KOPT-K1 (cell line): ENCODE results near the gene PPP1R15B.

ENCODE experiments used
- H3K27ac ChIP-seq: fragments of 200-600 bp; sonication (generic); 2 replicates; pipeline ENCODE4 v1.5.1; 2016; ENCODE audit warnings: antibody characterized with exemption, mild to moderate bottlenecking, low read depth, low read length; ENCODE audit not compliant: poor library complexity, severe bottlenecking
- H3K36me3 ChIP-seq: fragments of 200-600 bp; sonication (generic); 2 replicates; pipeline ENCODE4 v1.5.1; 2017; ENCODE audit warnings: antibody characterized with exemption, mild to moderate bottlenecking, low read length, moderate library complexity; ENCODE audit not compliant: insufficient read depth
- H3K9me3 ChIP-seq: fragments of 200-600 bp; sonication (generic); 2 replicates; pipeline ENCODE4 v1.5.1; 2017; ENCODE audit warnings: antibody characterized with exemption, low read length, mild to moderate bottlenecking; ENCODE audit not compliant: insufficient read depth, poor library complexity, severe bottlenecking

Gene PPP1R15B

GRCh38 chr1:204418174-204419063 is 6.8 kb upstream of the PPP1R15B start:
- Histone ChIP-seq H3K36me3 (peaks cover 13% of the 10 kb centered on the region), H3K9me3 (no peaks in the 10 kb centered on the region), H3K27ac (no peak overlapping the region)

GRCh38 chr1:204417074-204417997 is 5.7 kb upstream of the PPP1R15B start:
- Histone ChIP-seq H3K36me3 (peaks cover 4% of the 10 kb centered on the region; the same call in 1 of the 2 replicates), H3K27ac (no peak overlapping the region), H3K9me3 (no peaks in the 10 kb centered on the region)

DNA sequence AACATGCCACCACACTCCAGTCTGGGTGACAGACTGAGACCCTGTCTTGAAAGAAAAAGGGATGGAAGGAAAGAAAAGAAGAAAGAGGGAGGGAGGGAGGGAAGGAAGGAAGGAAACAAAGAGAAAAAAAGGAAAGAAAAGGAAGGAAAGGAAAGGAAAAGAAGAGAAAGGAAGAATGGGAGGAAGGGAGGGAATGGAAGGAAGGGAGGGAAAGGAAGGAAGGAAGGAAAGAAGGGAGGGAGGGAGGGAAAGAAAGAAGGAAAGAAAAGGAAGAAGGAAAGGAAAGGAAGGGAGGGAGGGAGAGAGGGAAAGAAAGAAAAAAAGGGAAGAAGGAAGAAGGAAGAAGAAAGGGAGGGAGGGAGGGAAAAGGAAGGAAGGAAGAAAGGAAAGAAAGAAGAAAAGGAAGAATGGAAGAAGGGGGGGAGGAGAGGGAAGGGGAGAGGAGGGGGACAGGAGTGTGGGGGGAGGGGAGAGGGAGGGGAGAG is 5.0 kb upstream of the PPP1R15B start:
- Histone ChIP-seq H3K9me3 (no peaks in the 10 kb centered on the region), H3K27ac (no peak overlapping the region), H3K36me3 (peaks cover 4% of the 10 kb centered on the region; the same call in 1 of the 2 replicates)

DNA sequence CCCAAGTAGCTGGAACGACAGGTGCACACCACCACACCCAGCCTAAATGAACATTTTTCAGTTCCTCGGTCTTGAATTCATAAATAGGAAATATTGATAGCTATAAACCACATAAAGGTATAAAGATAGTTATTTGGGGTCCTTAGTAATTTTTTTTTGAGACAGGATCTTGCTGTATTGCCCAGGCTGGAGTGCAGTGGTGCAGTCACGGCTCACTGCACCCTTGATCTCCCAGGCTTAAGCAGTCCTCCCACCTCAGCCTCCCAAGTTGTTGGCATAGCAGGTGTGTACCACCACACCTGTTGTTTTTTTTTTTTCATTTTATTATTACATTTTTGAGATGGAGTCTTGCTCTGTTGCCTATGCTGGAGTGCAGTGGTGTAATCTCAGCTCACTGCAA is 3.7 kb upstream of the PPP1R15B start:
- H3K27ac ChIP-seq, result no peak overlapping the region
- peaks cover 2% of the 10 kb centered on the region; the same call in 1 of the 2 replicates for H3K36me3 ChIP-seq
- H3K9me3 ChIP-seq, result no peaks in the 10 kb centered on the region

GRCh38 chr1:204414016-204414415 is 2.4 kb upstream of the PPP1R15B start:
- H3K9me3 ChIP-seq, result no peaks in the 10 kb centered on the region
- H3K27ac ChIP-seq, result no peak overlapping the region
- H3K36me3 ChIP-seq, result peaks cover 15% of the 10 kb centered on the region

- Histone ChIP-seq H3K27ac (no peak overlapping the region), H3K9me3 (no peaks in the 10 kb centered on the region)
Observed at GRCh38 chr1:204413170-204413535, 1.5 kb upstream of the PPP1R15B start.

DNA sequence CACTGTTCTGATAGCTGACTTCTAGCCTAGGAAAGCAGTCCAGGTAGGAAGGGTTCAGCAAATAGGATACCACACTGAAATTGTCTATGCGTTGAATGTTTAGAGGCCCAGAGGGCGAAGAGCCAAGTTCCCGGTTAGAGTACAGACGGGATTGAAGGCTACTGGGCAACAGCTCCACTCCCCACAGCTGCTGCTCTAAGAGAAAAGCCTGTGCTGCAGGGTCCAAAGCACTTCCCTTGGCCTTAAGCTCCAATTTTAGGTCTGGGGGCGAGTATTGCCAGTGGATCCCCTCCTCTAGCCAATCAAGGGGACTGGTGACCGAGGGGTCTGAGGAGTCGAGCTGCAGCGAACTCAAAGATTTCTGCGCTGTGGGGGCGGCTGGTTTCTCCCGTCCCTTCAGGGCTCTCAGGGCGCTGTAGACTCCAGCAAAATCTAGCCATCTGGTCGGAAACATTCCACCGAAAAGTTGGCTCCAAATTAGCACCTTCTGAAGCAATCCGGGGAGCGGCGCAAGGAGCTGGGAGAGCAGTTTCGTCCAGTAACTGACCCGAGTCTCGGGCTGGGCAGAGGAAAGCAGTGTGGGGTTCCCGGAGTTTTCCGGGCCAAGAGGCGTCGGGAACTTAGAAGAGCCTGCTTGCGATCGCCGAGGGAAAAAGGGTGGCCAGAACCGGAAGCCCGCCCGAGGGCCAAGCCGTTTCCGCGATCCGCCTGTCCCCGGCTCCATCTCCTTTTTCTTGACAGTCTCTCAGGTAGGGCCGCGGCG is 748 bp downstream of the PPP1R15B start:
- peak overlapping the region; percentile 92 for H3K27ac ChIP-seq
- H3K9me3 ChIP-seq, result no peaks in the 10 kb centered on the region

More at GRCh38 chr1:204413170-204413535, 1.5 kb upstream of the PPP1R15B start:
- peaks cover 24% of the 10 kb centered on the region for H3K36me3 ChIP-seq

GRCh38 chr1:204409836-204410687 is 1.6 kb downstream of the PPP1R15B start:
- peak overlapping the region; percentile 92 for H3K27ac ChIP-seq
- H3K9me3 ChIP-seq, result no peaks in the 10 kb centered on the region
- peaks cover 55% of the 10 kb centered on the region for H3K36me3 ChIP-seq

More for the DNA sequence above, 748 bp downstream of the PPP1R15B start:
- peaks cover 47% of the 10 kb centered on the region for H3K36me3 ChIP-seq

GRCh38 chr1:204409123-204409522 is 2.5 kb downstream of the PPP1R15B start:
- Histone ChIP-seq H3K27ac (peak overlapping the region; percentile 92), H3K36me3 (peaks cover 64% of the 10 kb centered on the region)

GRCh38 chr1:204408602-204409001 is 3.0 kb downstream of the PPP1R15B start:
- H3K27ac ChIP-seq, result peak overlapping the region; percentile 92
- peaks cover 69% of the 10 kb centered on the region for H3K36me3 ChIP-seq
- no peaks in the 10 kb centered on the region for H3K9me3 ChIP-seq

More at GRCh38 chr1:204409123-204409522, 2.5 kb downstream of the PPP1R15B start:
- no peaks in the 10 kb centered on the region for H3K9me3 ChIP-seq

DNA sequence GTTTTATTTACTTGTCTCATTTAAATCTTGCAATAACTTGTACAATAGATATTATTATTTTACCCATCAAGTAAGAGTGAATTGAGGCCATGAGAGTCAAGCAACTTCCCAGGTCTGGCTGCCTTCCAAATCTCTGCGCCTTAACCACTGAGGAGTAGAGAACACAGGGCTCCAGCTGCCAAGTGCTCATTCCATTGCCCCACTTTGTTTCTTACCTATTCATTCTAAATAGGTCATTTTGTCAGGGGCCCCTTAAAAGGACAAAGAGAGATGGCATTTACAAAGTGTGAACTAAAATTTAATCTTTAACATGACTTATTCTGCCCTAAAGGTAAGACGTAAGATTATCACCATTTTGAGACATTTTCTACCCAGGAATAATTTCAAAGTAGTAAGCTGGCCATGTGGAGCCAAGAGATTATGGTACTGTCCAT is 3.5 kb downstream of the PPP1R15B start:
- Histone ChIP-seq H3K27ac (peak overlapping the region; percentile 92), H3K9me3 (no peaks in the 10 kb centered on the region), H3K36me3 (peaks cover 75% of the 10 kb centered on the region)

- Histone ChIP-seq H3K27ac (peak overlapping the region; percentile 92), H3K36me3 (peaks cover 81% of the 10 kb centered on the region), H3K9me3 (no peaks in the 10 kb centered on the region)
Observed at GRCh38 chr1:204407295-204407971, 4.2 kb downstream of the PPP1R15B start.

GRCh38 chr1:204406621-204407020 is 5.0 kb downstream of the PPP1R15B start:
- Histone ChIP-seq H3K27ac (no peak overlapping the region), H3K36me3 (peaks cover 89% of the 10 kb centered on the region), H3K9me3 (no peaks in the 10 kb centered on the region)
